WTC11 (cell line): ENCODE measurements around the gene CACNA1A. TPM values are rescaled to one million over a fixed set of nuclear protein-coding genes. Genes with fewer than 3 reads are reported as not detected.

Experiments
- CREM ChIP-seq: sonication (generic); formaldehyde crosslinking; IDR thresholded peaks from 2 replicates; pipeline ENCODE4 v1.8.1; 2022; ENCODE audit warnings: mild to moderate bottlenecking, missing genetic modification reagents, moderate library complexity
- ELF4 ChIP-seq: sonication (generic); formaldehyde crosslinking; IDR thresholded peaks from 2 replicates; pipeline ENCODE4 v1.8.1; 2022; ENCODE audit warnings: low read depth, mild to moderate bottlenecking, moderate library complexity, missing genetic modification reagents
- EMX1 ChIP-seq: fragments of 250-450 bp; sonication (Bioruptor Pico); IDR thresholded peaks from 2 replicates; pipeline ENCODE4 v1.8.0; 2021; ENCODE audit warnings: mild to moderate bottlenecking
- ESRRA ChIP-seq: sonication (generic); formaldehyde crosslinking; IDR thresholded peaks from 2 replicates; pipeline ENCODE4 v1.8.1; 2022; ENCODE audit warnings: mild to moderate bottlenecking, missing genetic modification reagents, borderline replicate concordance
- FOXP1 ChIP-seq: sonication (generic); formaldehyde crosslinking; IDR thresholded peaks from 2 replicates; pipeline ENCODE4 v1.8.0; 2022; ENCODE audit warnings: missing genetic modification reagents, mild to moderate bottlenecking, moderate library complexity, borderline replicate concordance
- GABPB1 ChIP-seq: sonication (generic); formaldehyde crosslinking; IDR thresholded peaks from 2 replicates; pipeline ENCODE4 v1.8.1; 2023; ENCODE audit warnings: mild to moderate bottlenecking, missing genetic modification reagents
- MYBL2 ChIP-seq: sonication (generic); formaldehyde crosslinking; IDR thresholded peaks from 2 replicates; pipeline ENCODE4 v1.8.1; 2023; ENCODE audit warnings: mild to moderate bottlenecking, moderate library complexity, missing genetic modification reagents
- NFYB ChIP-seq: sonication (generic); formaldehyde crosslinking; conservative IDR thresholded peaks from 2 replicates; pipeline ENCODE4 v1.8.0; 2022; ENCODE audit warnings: low read depth, missing genetic modification reagents
- NR2C2 ChIP-seq: sonication (generic); formaldehyde crosslinking; IDR thresholded peaks from 2 replicates; pipeline ENCODE4 v1.8.0; 2022; ENCODE audit warnings: mild to moderate bottlenecking, missing genetic modification reagents
- OVOL2 ChIP-seq: fragments of 250-450 bp; sonication (Bioruptor Pico); IDR thresholded peaks from 2 replicates; pipeline ENCODE4 v1.9.0; 2021; ENCODE audit warnings: mild to moderate bottlenecking, borderline replicate concordance
- PRRX2 ChIP-seq: fragments of 250-450 bp; sonication (Bioruptor Pico); IDR thresholded peaks from 2 replicates; pipeline ENCODE4 v1.8.0; 2021; ENCODE audit warnings: mild to moderate bottlenecking
- SMAD3 ChIP-seq: sonication (generic); formaldehyde crosslinking; IDR thresholded peaks from 2 replicates; pipeline ENCODE4 v1.8.0; 2022; ENCODE audit warnings: missing genetic modification reagents, mild to moderate bottlenecking, borderline replicate concordance
- SOX15 ChIP-seq: fragments of 250-450 bp; sonication (Bioruptor Pico); IDR thresholded peaks from 2 replicates; pipeline ENCODE4 v1.9.0; 2021; ENCODE audit warnings: mild to moderate bottlenecking
- ZNF232 ChIP-seq: sonication (generic); formaldehyde crosslinking; IDR thresholded peaks from 2 replicates; pipeline ENCODE4 v1.8.0; 2022; ENCODE audit warnings: mild to moderate bottlenecking, missing genetic modification reagents
- ZNF317 ChIP-seq: sonication (generic); formaldehyde crosslinking; IDR thresholded peaks from 2 replicates; pipeline ENCODE4 v1.8.1; 2023; ENCODE audit warnings: low read depth, mild to moderate bottlenecking, moderate library complexity, missing genetic modification reagents, borderline replicate concordance
- ZNF396 ChIP-seq: fragments of 250-450 bp; sonication (Bioruptor Pico); IDR thresholded peaks from 2 replicates; pipeline ENCODE4 v1.8.0; 2021; ENCODE audit warnings: mild to moderate bottlenecking, moderate library complexity, borderline replicate concordance
- ZNF671 ChIP-seq: fragments of 250-450 bp; sonication (Bioruptor Pico); IDR thresholded peaks from 2 replicates; pipeline ENCODE4 v1.8.0; 2021; ENCODE audit warnings: mild to moderate bottlenecking
- total RNA-seq: library from RNA; stranded (reverse); gene quantifications from 3 replicates; pipeline ENCODE4 v1.2.3, GENCODE V29; 2021
- TF ChIP-seq, protein P1 (sequence below): fragments of 250-450 bp; sonication (Bioruptor Pico); conservative IDR thresholded peaks from 2 replicates; pipeline ENCODE4 v1.9.0; 2021; ENCODE audit warnings: mild to moderate bottlenecking
- TF ChIP-seq, protein P2 (sequence below): fragments of 250-450 bp; sonication (Bioruptor Pico); IDR thresholded peaks from 2 replicates; pipeline ENCODE4 v1.9.0; 2021; ENCODE audit warnings: mild to moderate bottlenecking
- TF ChIP-seq, protein P3 (sequence below): sonication (generic); formaldehyde crosslinking; IDR thresholded peaks from 2 replicates; pipeline ENCODE4 v1.8.1; 2022; ENCODE audit warnings: mild to moderate bottlenecking, missing genetic modification reagents, moderate library complexity, borderline replicate concordance
- TF ChIP-seq, protein P4 (sequence below): sonication (generic); formaldehyde crosslinking; IDR thresholded peaks from 2 replicates; pipeline ENCODE4 v1.8.0; 2023; ENCODE audit warnings: mild to moderate bottlenecking, missing genetic modification reagents
- TF ChIP-seq, protein P5 (sequence below): sonication (generic); formaldehyde crosslinking; IDR thresholded peaks from 2 replicates; pipeline ENCODE4 v1.8.1; 2022; ENCODE audit warnings: low read depth, mild to moderate bottlenecking, moderate library complexity, missing genetic modification reagents, borderline replicate concordance
- TF ChIP-seq, protein P6 (sequence below): fragments of 250-450 bp; sonication (Bioruptor Pico); IDR thresholded peaks from 2 replicates; pipeline ENCODE4 v1.9.0; 2021; ENCODE audit warnings: moderate library complexity, mild to moderate bottlenecking, inconsistent platforms, borderline replicate concordance
- TF ChIP-seq, protein P7 (sequence below): sonication (generic); formaldehyde crosslinking; IDR thresholded peaks from 2 replicates; pipeline ENCODE4 v1.8.0; 2022; ENCODE audit warnings: mild to moderate bottlenecking, missing genetic modification reagents
- TF ChIP-seq, protein P8 (sequence below): sonication (generic); formaldehyde crosslinking; IDR thresholded peaks from 2 replicates; pipeline ENCODE4 v1.8.1; 2023; ENCODE audit warnings: mild to moderate bottlenecking, moderate library complexity, missing genetic modification reagents

The CACNA1A gene
- total RNA-seq, 1 experiment from 2014 or later, result 28.9 TPM

DNA sequence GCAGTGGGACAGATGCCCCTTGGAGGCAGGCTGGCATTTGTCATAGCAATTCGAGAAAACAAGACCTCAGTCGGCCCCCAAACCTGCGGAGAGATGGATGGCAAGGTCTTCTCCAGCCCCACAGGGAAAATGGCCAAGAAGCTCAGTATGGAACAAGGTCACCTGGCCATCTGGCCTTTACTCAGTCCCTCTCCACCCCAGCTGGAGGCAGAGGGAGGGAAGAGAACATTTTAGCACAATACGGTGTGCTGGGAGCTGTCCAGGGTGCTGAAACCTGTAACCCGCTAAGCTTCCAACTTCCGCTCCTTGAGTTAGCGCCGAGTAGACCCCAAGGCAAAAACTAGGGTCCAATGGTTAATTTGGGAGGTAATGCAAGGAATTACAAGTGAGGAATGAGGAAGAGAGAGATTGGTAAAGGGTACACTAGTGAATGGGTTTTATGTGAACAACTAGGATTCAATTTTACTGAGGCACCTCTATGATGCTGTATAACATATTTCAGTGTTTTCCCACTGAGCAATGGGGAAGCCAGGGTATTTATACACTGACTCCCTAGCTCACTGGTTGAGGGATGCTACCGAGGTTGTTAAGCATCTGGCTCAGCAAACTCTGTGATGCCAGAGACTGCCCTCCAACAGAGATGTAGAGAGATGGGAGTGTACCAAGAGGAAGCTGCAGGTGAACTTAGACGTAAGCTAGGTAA lies 64.3 kb downstream of the CACNA1A start (continued):
- 0 out of 2 replicates have a peak, but pooled peaks have one; percentile 43 for TF ChIP-seq CREM (CRISPR knock-in tag)
- no peak; the same call in 1 of the 2 replicates for TF ChIP-seq NFYB (CRISPR knock-in tag)
- TF ChIP-seq, protein P1, sequence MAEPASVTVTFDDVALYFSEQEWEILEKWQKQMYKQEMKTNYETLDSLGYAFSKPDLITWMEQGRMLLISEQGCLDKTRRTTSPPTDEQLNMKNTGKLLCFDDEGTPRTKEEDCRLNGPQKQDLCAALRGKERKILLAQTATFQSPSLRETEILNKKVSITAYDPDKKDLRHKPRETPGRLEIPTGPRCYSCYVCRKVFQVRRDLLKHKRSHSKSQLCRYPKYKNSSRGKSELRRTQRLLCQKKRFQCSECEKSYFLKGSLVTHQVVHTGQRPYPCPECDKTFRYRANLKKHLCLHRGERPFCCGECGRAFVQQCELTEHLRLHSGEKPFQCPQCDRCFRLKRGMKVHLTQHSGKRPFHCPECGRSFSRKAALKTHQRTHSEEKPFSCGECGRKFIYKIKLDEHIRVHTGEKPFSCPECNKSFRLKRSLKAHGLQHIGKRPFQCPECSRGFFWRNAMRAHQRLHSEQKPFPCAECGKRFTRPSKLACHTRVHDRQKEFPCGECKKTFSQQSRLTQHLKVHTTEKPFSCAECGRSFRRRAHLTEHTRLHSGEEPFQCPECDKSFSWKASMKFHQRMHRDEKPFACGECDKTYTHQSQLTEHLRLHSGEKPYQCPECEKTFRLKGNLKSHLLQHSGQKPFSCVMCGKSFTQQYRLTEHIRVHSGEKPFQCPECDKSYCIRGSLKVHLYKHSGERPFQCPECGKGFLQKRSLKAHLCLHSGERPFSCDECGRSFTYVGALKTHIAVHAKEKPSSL, result no peak
- peak; percentile 95 for TF ChIP-seq ZNF232 (CRISPR knock-in tag)
- TF ChIP-seq, protein P2, sequence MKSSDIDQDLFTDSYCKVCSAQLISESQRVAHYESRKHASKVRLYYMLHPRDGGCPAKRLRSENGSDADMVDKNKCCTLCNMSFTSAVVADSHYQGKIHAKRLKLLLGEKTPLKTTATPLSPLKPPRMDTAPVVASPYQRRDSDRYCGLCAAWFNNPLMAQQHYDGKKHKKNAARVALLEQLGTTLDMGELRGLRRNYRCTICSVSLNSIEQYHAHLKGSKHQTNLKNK, result no peak
- TF ChIP-seq SMAD3 (CRISPR knock-in tag), result peak; percentile 90
- TF ChIP-seq, protein P3, sequence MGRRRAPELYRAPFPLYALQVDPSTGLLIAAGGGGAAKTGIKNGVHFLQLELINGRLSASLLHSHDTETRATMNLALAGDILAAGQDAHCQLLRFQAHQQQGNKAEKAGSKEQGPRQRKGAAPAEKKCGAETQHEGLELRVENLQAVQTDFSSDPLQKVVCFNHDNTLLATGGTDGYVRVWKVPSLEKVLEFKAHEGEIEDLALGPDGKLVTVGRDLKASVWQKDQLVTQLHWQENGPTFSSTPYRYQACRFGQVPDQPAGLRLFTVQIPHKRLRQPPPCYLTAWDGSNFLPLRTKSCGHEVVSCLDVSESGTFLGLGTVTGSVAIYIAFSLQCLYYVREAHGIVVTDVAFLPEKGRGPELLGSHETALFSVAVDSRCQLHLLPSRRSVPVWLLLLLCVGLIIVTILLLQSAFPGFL (CRISPR knock-in tag), result no peak
- TF ChIP-seq, protein P4, sequence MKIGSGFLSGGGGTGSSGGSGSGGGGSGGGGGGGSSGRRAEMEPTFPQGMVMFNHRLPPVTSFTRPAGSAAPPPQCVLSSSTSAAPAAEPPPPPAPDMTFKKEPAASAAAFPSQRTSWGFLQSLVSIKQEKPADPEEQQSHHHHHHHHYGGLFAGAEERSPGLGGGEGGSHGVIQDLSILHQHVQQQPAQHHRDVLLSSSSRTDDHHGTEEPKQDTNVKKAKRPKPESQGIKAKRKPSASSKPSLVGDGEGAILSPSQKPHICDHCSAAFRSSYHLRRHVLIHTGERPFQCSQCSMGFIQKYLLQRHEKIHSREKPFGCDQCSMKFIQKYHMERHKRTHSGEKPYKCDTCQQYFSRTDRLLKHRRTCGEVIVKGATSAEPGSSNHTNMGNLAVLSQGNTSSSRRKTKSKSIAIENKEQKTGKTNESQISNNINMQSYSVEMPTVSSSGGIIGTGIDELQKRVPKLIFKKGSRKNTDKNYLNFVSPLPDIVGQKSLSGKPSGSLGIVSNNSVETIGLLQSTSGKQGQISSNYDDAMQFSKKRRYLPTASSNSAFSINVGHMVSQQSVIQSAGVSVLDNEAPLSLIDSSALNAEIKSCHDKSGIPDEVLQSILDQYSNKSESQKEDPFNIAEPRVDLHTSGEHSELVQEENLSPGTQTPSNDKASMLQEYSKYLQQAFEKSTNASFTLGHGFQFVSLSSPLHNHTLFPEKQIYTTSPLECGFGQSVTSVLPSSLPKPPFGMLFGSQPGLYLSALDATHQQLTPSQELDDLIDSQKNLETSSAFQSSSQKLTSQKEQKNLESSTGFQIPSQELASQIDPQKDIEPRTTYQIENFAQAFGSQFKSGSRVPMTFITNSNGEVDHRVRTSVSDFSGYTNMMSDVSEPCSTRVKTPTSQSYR (CRISPR knock-in tag), result peak; percentile 39; the same call in 1 of the 2 replicates
- no peak for TF ChIP-seq GABPB1 (CRISPR knock-in tag)
- TF ChIP-seq, protein P5, sequence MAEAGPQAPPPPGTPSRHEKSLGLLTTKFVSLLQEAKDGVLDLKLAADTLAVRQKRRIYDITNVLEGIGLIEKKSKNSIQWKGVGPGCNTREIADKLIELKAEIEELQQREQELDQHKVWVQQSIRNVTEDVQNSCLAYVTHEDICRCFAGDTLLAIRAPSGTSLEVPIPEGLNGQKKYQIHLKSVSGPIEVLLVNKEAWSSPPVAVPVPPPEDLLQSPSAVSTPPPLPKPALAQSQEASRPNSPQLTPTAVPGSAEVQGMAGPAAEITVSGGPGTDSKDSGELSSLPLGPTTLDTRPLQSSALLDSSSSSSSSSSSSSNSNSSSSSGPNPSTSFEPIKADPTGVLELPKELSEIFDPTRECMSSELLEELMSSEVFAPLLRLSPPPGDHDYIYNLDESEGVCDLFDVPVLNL (CRISPR knock-in tag), result 0 out of 2 replicates have a peak, but pooled peaks have one; percentile 41
- TF ChIP-seq, protein P6, sequence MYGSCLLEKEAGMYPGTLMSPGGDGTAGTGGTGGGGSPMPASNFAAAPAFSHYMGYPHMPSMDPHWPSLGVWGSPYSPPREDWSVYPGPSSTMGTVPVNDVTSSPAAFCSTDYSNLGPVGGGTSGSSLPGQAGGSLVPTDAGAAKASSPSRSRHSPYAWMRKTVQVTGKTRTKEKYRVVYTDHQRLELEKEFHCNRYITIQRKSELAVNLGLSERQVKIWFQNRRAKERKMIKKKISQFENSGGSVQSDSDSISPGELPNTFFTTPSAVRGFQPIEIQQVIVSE (CRISPR knock-in tag), result no peak
- no peak for TF ChIP-seq NR2C2 (CRISPR knock-in tag)
- TF ChIP-seq EMX1 (CRISPR knock-in tag), result no peak
- TF ChIP-seq ZNF396 (CRISPR knock-in tag), result no peak
- TF ChIP-seq, protein P7, sequence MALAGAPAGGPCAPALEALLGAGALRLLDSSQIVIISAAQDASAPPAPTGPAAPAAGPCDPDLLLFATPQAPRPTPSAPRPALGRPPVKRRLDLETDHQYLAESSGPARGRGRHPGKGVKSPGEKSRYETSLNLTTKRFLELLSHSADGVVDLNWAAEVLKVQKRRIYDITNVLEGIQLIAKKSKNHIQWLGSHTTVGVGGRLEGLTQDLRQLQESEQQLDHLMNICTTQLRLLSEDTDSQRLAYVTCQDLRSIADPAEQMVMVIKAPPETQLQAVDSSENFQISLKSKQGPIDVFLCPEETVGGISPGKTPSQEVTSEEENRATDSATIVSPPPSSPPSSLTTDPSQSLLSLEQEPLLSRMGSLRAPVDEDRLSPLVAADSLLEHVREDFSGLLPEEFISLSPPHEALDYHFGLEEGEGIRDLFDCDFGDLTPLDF (CRISPR knock-in tag), result 0 out of 2 replicates have a peak, but pooled peaks have one; percentile 25
- TF ChIP-seq ZNF317 (CRISPR knock-in tag), result no peak
- no peak for TF ChIP-seq PRRX2 (CRISPR knock-in tag)
- peak; percentile 85; the same call in 1 of the 2 replicates for TF ChIP-seq ESRRA (CRISPR knock-in tag)
- no peak for TF ChIP-seq OVOL2 (CRISPR knock-in tag)
- no peak for TF ChIP-seq ZNF671 (CRISPR knock-in tag)
- TF ChIP-seq MYBL2, result no peak
- TF ChIP-seq SOX15 (CRISPR knock-in tag), result no peak
- TF ChIP-seq ELF4 (CRISPR knock-in tag), result no peak
- 0 out of 2 replicates have a peak, but pooled peaks have one; percentile 51 for TF ChIP-seq FOXP1 (CRISPR knock-in tag)
- TF ChIP-seq, protein P8, sequence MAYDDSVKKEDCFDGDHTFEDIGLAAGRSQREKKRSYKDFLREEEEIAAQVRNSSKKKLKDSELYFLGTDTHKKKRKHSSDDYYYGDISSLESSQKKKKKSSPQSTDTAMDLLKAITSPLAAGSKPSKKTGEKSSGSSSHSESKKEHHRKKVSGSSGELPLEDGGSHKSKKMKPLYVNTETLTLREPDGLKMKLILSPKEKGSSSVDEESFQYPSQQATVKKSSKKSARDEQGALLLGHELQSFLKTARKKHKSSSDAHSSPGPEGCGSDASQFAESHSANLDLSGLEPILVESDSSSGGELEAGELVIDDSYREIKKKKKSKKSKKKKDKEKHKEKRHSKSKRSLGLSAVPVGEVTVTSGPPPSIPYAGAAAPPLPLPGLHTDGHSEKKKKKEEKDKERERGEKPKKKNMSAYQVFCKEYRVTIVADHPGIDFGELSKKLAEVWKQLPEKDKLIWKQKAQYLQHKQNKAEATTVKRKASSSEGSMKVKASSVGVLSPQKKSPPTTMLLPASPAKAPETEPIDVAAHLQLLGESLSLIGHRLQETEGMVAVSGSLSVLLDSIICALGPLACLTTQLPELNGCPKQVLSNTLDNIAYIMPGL (CRISPR knock-in tag), result no peak
